GM12878 (cell line): ENCODE results near the gene COL20A1. TPM values are rescaled to one million over a fixed set of nuclear protein-coding genes. Genes with fewer than 3 reads are reported as not detected.

ENCODE experiments used
- ATAC-seq: fragments of 200-7000 bp; cut with Tn5 transposase; 3 replicates; pipeline ENCODE4 v1.9.1; 2020; ENCODE audit warnings: mild to moderate bottlenecking, moderate library complexity
- BruUV-seq: library from RNA; stranded (reverse); fragments of 400-500 nt; replicated peaks from 2 replicates; lab custom pipeline; 2021; lab: Mats Ljungman, UMichigan
- CTCF ChIA-PET: fragments of 300-600 bp; sonication (Branson Sonifier 250); formaldehyde crosslinking; extraction: SDS; loops from one replicate; lab custom pipeline; 2021; ENCODE audit warnings: inconsistent platforms; lab: Yijun Ruan, JAX
- POLR2A ChIA-PET: fragments of 350-600 bp; formaldehyde crosslinking; extraction: SDS; loops from one replicate; lab custom pipeline; 2021; ENCODE audit warnings: inconsistent platforms; lab: Charles Lee
- RAD21 ChIA-PET: fragments of 300-600 bp; sonication (Branson Sonifier 250); formaldehyde crosslinking; loops from one replicate; lab custom pipeline; 2023; ENCODE audit warnings: antibody characterized with exemption; ENCODE audit not compliant: unreplicated experiment; lab: Charles Lee
- SMC1A ChIA-PET: fragments of 300-600 bp; sonication (Branson Sonifier 250); formaldehyde crosslinking; loops from one replicate; lab custom pipeline; 2023; ENCODE audit not compliant: unreplicated experiment, uncharacterized antibody; lab: Charles Lee
- DNase-seq: peaks from one replicate; pipeline ENCODE4 v3.0.0-alpha.2; 2011; ENCODE audit warnings: low read depth, low spot score
- FAIRE-seq: peaks from 3 replicates; lab custom pipeline; 2011; peaks lifted over from hg19 to GRCh38; lab: Jason Lieb, UNC
- H2AFZ ChIP-seq: 2 replicates; pipeline ENCODE4 v1.6.0; 2011; ENCODE audit warnings: low read depth, low read length, control low read depth; ENCODE audit not compliant: control insufficient read depth
- H3K27ac ChIP-seq: 2 replicates; pipeline ENCODE4 v1.5.1; 2011; ENCODE audit warnings: control low read depth; ENCODE audit not compliant: control insufficient read depth, insufficient read depth
- H3K27me3 ChIP-seq, 2 experiments: replicated peaks in 1 of 2; 2 replicates each; pipeline versions ENCODE4 v1.6.0 to v1.6.1; 2011; ENCODE audit warnings: low read length in 1 of 2; ENCODE audit not compliant: control insufficient read depth in 2 of 2, insufficient read depth in 2 of 2
- H3K36me3 ChIP-seq, 2 experiments: 2 replicates each; pipeline ENCODE4 v1.5.1; 2011; ENCODE audit warnings: low read length in 1 of 2; ENCODE audit not compliant: control insufficient read depth in 2 of 2, insufficient read depth in 2 of 2
- H3K4me1 ChIP-seq: 2 replicates; pipeline ENCODE4 v1.6.1; 2011; ENCODE audit warnings: mild to moderate bottlenecking, low read length, moderate library complexity, mixed read lengths; ENCODE audit not compliant: control insufficient read depth, insufficient read depth
- H3K4me2 ChIP-seq: 2 replicates; pipeline ENCODE4 v1.6.0; 2011; ENCODE audit warnings: control low read depth; ENCODE audit not compliant: control insufficient read depth, insufficient read depth
- H3K4me3 ChIP-seq: fragments of 200-600 bp; sonication (generic); 2 replicates; pipeline ENCODE4 v1.5.1; 2016
- H3K79me2 ChIP-seq: 2 replicates; pipeline ENCODE4 v1.6.0; 2011; ENCODE audit warnings: low read length; ENCODE audit not compliant: control insufficient read depth, insufficient read depth
- H3K9ac ChIP-seq: 2 replicates; pipeline ENCODE4 v1.8.0; 2011; ENCODE audit warnings: low read length, control low read depth, mixed read lengths; ENCODE audit not compliant: control insufficient read depth, insufficient read depth
- H3K9me3 ChIP-seq: replicated peaks from 3 replicates; pipeline ENCODE4 v1.5.1; 2011; ENCODE audit warnings: mild to moderate bottlenecking, low read length; ENCODE audit not compliant: control insufficient read depth, insufficient read depth
- H4K20me1 ChIP-seq: 2 replicates; pipeline ENCODE4 v1.6.0; 2011; ENCODE audit not compliant: control insufficient read depth, insufficient read depth
- CREM ChIP-seq: IDR thresholded peaks from 2 replicates; pipeline ENCODE4 v1.6.1; 2014; ENCODE audit warnings: antibody characterized with exemption, low read depth
- GABPA ChIP-seq: IDR thresholded peaks from 2 replicates; pipeline ENCODE4 v1.6.1; 2014; ENCODE audit warnings: antibody characterized with exemption, low read depth, mild to moderate bottlenecking, inconsistent platforms
- HDAC2 ChIP-seq: fragments of 200-600 bp; sonication (generic); IDR thresholded peaks from 2 replicates; pipeline ENCODE4 v1.6.1; 2017
- LARP7 ChIP-seq: fragments of 450-650 bp; IDR thresholded peaks from 2 replicates; pipeline ENCODE4 v1.6.1; 2017; ENCODE audit warnings: mild to moderate bottlenecking
- NRF1 ChIP-seq: conservative IDR thresholded peaks from 2 replicates; pipeline ENCODE4 v1.6.1; 2011; ENCODE audit warnings: mild to moderate bottlenecking, low read depth, low read length, improper control_type of control experiment
- PAX8 ChIP-seq: fragments of 450-650 bp; IDR thresholded peaks from 2 replicates; pipeline ENCODE4 v1.6.1; 2017; ENCODE audit warnings: mild to moderate bottlenecking, moderate library complexity
- PBX3 ChIP-seq: IDR thresholded peaks from 2 replicates; pipeline ENCODE4 v1.6.1; 2011; ENCODE audit warnings: mild to moderate bottlenecking, low read depth, low read length, moderate library complexity; ENCODE audit not compliant: insufficient replicate concordance
- RAD21 ChIP-seq: IDR thresholded peaks from 2 replicates; pipeline ENCODE4 v1.6.1; 2011; ENCODE audit warnings: mild to moderate bottlenecking, low read depth, low read length, moderate library complexity; ENCODE audit not compliant: insufficient read depth
- TCF3 ChIP-seq: IDR thresholded peaks from 2 replicates; pipeline ENCODE4 v1.6.1; 2012; ENCODE audit warnings: low read depth, mild to moderate bottlenecking, low read length, borderline replicate concordance; ENCODE audit not compliant: insufficient read depth
- USF1 ChIP-seq: IDR thresholded peaks from 2 replicates; pipeline ENCODE4 v1.6.1; 2011; ENCODE audit warnings: borderline replicate concordance, low read depth, mild to moderate bottlenecking, moderate library complexity, mixed read lengths, low read length; ENCODE audit not compliant: insufficient read depth; ENCODE audit errors: extremely low read length
- ZBED1 ChIP-seq: IDR thresholded peaks from 2 replicates; pipeline ENCODE4 v1.6.1; 2016; ENCODE audit warnings: borderline replicate concordance
- ZNF592 ChIP-seq: fragments of 450-650 bp; IDR thresholded peaks from 2 replicates; pipeline ENCODE4 v1.6.1; 2017; ENCODE audit warnings: mild to moderate bottlenecking, moderate library complexity
- ZNF687 ChIP-seq: fragments of 450-650 bp; IDR thresholded peaks from 2 replicates; pipeline ENCODE4 v1.6.1; 2017; ENCODE audit warnings: mild to moderate bottlenecking, moderate library complexity
- WGBS: methylation state at CpG from one replicate; pipeline ENCODE4 v1.1.6; 2016; ENCODE audit warnings: low lambda C conversion rate; ENCODE audit not compliant: insufficient replicate concordance, insufficient coverage; ENCODE audit errors: missing lambda C conversion rate; 5-methylcytosine and 5-hydroxymethylcytosine counted together
- in situ Hi-C: fragments of 300-500 bp; cut with MboI; formaldehyde crosslinking; loops from 9 replicates; pipeline ENCODE4 v1.14.3; 2018; ENCODE audit warnings: mixed read lengths
- intact Hi-C: fragments of 100-400 bp; cut with micrococcal nuclease; formaldehyde crosslinking; loops from one replicate; pipeline ENCODE4 v1.14.2; 2022; ENCODE audit not compliant: unreplicated experiment
- polyA plus RNA-seq, 11 experiments: library from polyadenylated mRNA; depleted of rRNA in 4 of 11; unstranded in 6 of 11; stranded (reverse) in 5 of 11; fragments of >200 nt; fragmentation: Nextera tagmentation in 4 of 11; fragmentation: Illumina TruSeq in 1 of 11; extraction: Ambion mirVana in 4 of 11; extraction: Trizol in 1 of 11; gene quantifications; 1 replicate in 1 of 11; 2 replicates in 10 of 11; pipeline versions ENCODE4 v1.2.1 to v1.2.3, GENCODE V29; 2011 to 2016; ENCODE audit warnings: inconsistent platforms in 2 of 11, missing spikeins in 2 of 11, low read depth in 1 of 11
- total RNA-seq, 4 experiments: library from RNA; depleted of rRNA in 3 of 4; stranded (reverse); fragments of >200 nt in 3 of 4; fragmentation: Illumina TruSeq in 1 of 4; extraction: Trizol in 1 of 4; gene quantifications; 2 replicates each; pipeline versions ENCODE4 v1.2.1 to v1.2.3, GENCODE V29; 2013 to 2021

The COL20A1 gene
- total and polyA plus RNA-seq, 10 of the 15 experiments (the other 5 are each of a cell fraction or from before 2014, with no cell fraction given): not detected

DNA sequence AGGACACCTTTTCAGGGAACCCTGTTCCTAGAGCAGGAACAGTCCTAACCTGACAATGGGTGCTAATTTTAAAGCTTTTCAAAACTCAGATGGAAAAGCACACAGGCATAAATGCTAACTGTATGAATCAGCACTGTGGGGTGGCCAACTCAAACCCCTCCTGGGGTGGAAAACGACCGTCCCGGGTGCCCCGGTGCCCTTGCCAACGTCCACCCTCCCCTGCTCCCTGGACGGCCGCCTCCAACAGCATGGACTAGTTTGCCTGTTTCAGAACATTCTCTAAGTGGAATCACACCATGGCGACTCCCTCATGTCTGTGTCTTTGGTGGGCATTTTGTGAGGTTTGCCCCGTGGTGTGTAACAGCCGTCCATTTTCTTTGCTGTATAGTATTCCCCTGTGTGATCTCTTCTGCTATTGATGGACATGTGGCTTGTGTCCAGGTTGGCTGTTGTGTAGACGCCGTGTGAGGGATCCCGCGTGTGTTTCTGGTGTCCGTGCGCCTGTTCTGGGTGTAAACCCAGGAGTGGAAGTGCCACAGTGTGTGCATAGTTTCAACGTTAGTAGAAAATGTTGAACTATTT is 5.8 kb downstream of the COL20A1 start:
- no peaks in the 10 kb centered on the region for H3K4me1 ChIP-seq
- H3K4me2 ChIP-seq: no peak overlapping the region
- no peak overlapping the region for H3K4me3 ChIP-seq
- ChIA-PET CTCF (interaction anchor here (1.2 kb wide), 1 partner anchor 84 kb away, joined by 3 read pairs; no protein-coding TSS in a partner anchor), RAD21 (no interaction called here), SMC1A (no interaction called here), POLR2A (no interaction called here)
- in situ Hi-C loops (no loop called here), intact Hi-C loops (no loop called here)
- no peaks in the 10 kb centered on the region for H3K9me3 ChIP-seq
- H2AFZ ChIP-seq: no peak overlapping the region
- BruUV-seq: no TSS peak
- FAIRE-seq (no peak), ATAC-seq (no peak), DNase-seq (no peak)
- H3K9ac ChIP-seq: no peak overlapping the region
- H3K27ac ChIP-seq: no peak overlapping the region
- no peaks in the 10 kb centered on the region for H3K27me3 ChIP-seq
- H4K20me1 ChIP-seq: no peaks in the 10 kb centered on the region
- no peaks in the 10 kb centered on the region for H3K36me3 ChIP-seq
- H3K79me2 ChIP-seq: no peaks in the 10 kb centered on the region
- 74% methylated on average over 17 of the region's 17 CpGs for WGBS
- TF ChIP-seq PAX8 (no peak), GABPA (no peak), HDAC2 (no peak), PBX3 (no peak), LARP7 (no peak), NRF1 (no peak), ZBED1 (no peak), CREM (no peak), ZNF687 (no peak), USF1 (no peak), RAD21 (no peak), ZNF592 (no peak), TCF3 (no peak)
